ENCODE measurements around the gene TIMM17B.

The TIMM17B gene

GRCh38 chrX:48910926-48911411, 13.4 kb upstream of the TIMM17B start:
- H2BK12ac ChIP-seq (ENCODE audit: low read length in 2 of 2) = no peak overlapping the region
- H3K4me1 ChIP-seq (ENCODE audit: control insufficient read depth, insufficient read depth, low read depth, low read length) = peaks cover 7% of the 10 kb centered on the region
- peak overlapping the region; percentile 82 to 88 for H3K4me3 ChIP-seq (ENCODE audit: insufficient read depth in 1 of 2, low read depth in 1 of 2, low read length in 2 of 2)
- H2BK5ac ChIP-seq (ENCODE audit: low read depth, low read length, poor library complexity, severe bottlenecking) = no peak overlapping the region
- WGBS = 9% methylated on average over 12 of the region's 12 CpGs
- peak overlapping the region; percentile 23 for H2BK15ac ChIP-seq (ENCODE audit: low read depth, poor library complexity, severe bottlenecking)
- H2BK120ac ChIP-seq (ENCODE audit: low read depth, low read length) = peak overlapping the region; percentile 5
- H3K9ac ChIP-seq (ENCODE audit: low read length) = peak overlapping the region; percentile 93
- peak overlapping the region; percentile 82 for H4K8ac ChIP-seq (ENCODE audit: low read length)
- DNase-seq = no peak
- H3K18ac ChIP-seq (ENCODE audit: low read depth in 1 of 2, low read length in 2 of 2) = peak overlapping the region in 1 of 2 experiments; percentile 70
- no peak overlapping the region for H3K14ac ChIP-seq (ENCODE audit: low read length in 2 of 2)
- peaks cover 27 to 36% of the 10 kb centered on the region in 2 experiments for H3K36me3 ChIP-seq (ENCODE audit: control insufficient read depth in 1 of 2, insufficient read depth in 2 of 2, low read depth in 1 of 2, low read length in 2 of 2)
- peaks cover 3% of the 10 kb centered on the region for H3K9me3 ChIP-seq (ENCODE audit: control insufficient read depth, low read length)
- H3K79me1 ChIP-seq (replicated peaks; ENCODE audit: low read length, poor library complexity, severe bottlenecking) = peaks cover 16% of the 10 kb centered on the region
- H3K4ac ChIP-seq (ENCODE audit: low read depth in 1 of 2, low read length in 2 of 2) = peak overlapping the region in 1 of 2 experiments; percentile 65
- peak overlapping the region; percentile 58 for H3K27ac ChIP-seq (ENCODE audit: low read length, poor library complexity, severe bottlenecking)
- H2AK5ac ChIP-seq (ENCODE audit: low read length, severe bottlenecking) = no peak overlapping the region
- H2AFZ ChIP-seq (ENCODE audit: low read depth, low read length) = no peak overlapping the region
- peaks cover 0 to 3% of the 10 kb centered on the region in 2 experiments for H3K27me3 ChIP-seq (ENCODE audit: control insufficient read depth in 1 of 2, insufficient read depth in 1 of 2, low read length in 2 of 2)
- H3K4me2 ChIP-seq (ENCODE audit: low read length, poor library complexity, severe bottlenecking) = peak overlapping the region; percentile 33
- H4K91ac ChIP-seq (ENCODE audit: low read length) = peak overlapping the region; percentile 83
- H3K23ac ChIP-seq (ENCODE audit: low read length in 2 of 2) = no peak overlapping the region

GRCh38 chrX:48909703-48910294, 12.2 kb upstream of the TIMM17B start:
- no peak overlapping the region for H3K4ac ChIP-seq (ENCODE audit: low read depth in 1 of 2, low read length in 2 of 2)
- H2BK15ac ChIP-seq (ENCODE audit: low read depth, poor library complexity, severe bottlenecking) = no peak overlapping the region
- H2BK120ac ChIP-seq (ENCODE audit: low read depth, low read length) = no peak overlapping the region
- H3K27ac ChIP-seq (ENCODE audit: low read length, poor library complexity, severe bottlenecking) = no peak overlapping the region
- H3K9ac ChIP-seq (ENCODE audit: low read length) = peak overlapping the region; percentile 93
- over 99% methylated on average over 9 of the region's 17 CpGs for WGBS
- H3K9me3 ChIP-seq (ENCODE audit: control insufficient read depth, low read length) = peaks cover 3% of the 10 kb centered on the region
- H2AFZ ChIP-seq (ENCODE audit: low read depth, low read length) = no peak overlapping the region
- H3K36me3 ChIP-seq (ENCODE audit: control insufficient read depth in 1 of 2, insufficient read depth in 2 of 2, low read depth in 1 of 2, low read length in 2 of 2) = peaks cover 28 to 36% of the 10 kb centered on the region in 2 experiments
- no peaks in the 10 kb centered on the region for H3K27me3 ChIP-seq (ENCODE audit: control insufficient read depth in 1 of 2, insufficient read depth in 1 of 2, low read length in 2 of 2)
- H3K18ac ChIP-seq (ENCODE audit: low read depth in 1 of 2, low read length in 2 of 2) = no peak overlapping the region
- no peak overlapping the region for H2BK12ac ChIP-seq (ENCODE audit: low read length in 2 of 2)
- no peak overlapping the region for H2BK5ac ChIP-seq (ENCODE audit: low read depth, low read length, poor library complexity, severe bottlenecking)
- H3K79me1 ChIP-seq (replicated peaks; ENCODE audit: low read length, poor library complexity, severe bottlenecking) = peaks cover 10% of the 10 kb centered on the region
- H4K8ac ChIP-seq (ENCODE audit: low read length) = peak overlapping the region; percentile 1
- peaks cover 7% of the 10 kb centered on the region for H3K4me1 ChIP-seq (ENCODE audit: control insufficient read depth, insufficient read depth, low read depth, low read length)
- H3K4me2 ChIP-seq (ENCODE audit: low read length, poor library complexity, severe bottlenecking) = peak overlapping the region; percentile 33
- H3K4me3 ChIP-seq (ENCODE audit: insufficient read depth in 1 of 2, low read depth in 1 of 2, low read length in 2 of 2) = peak overlapping the region in 1 of 2 experiments; percentile 88
- H2AK5ac ChIP-seq (ENCODE audit: low read length, severe bottlenecking) = no peak overlapping the region
- H3K14ac ChIP-seq (ENCODE audit: low read length in 2 of 2) = no peak overlapping the region
- H4K91ac ChIP-seq (ENCODE audit: low read length) = no peak overlapping the region
- DNase-seq = no peak
- H3K23ac ChIP-seq (ENCODE audit: low read length in 2 of 2) = no peak overlapping the region

GRCh38 chrX:48908600-48908999, 11.0 kb upstream of the TIMM17B start:
- peaks cover 3% of the 10 kb centered on the region for H3K9me3 ChIP-seq (ENCODE audit: control insufficient read depth, low read length)
- no peak overlapping the region for H2AFZ ChIP-seq (ENCODE audit: low read depth, low read length)
- no peak overlapping the region for H3K4ac ChIP-seq (ENCODE audit: low read depth in 1 of 2, low read length in 2 of 2)
- H3K14ac ChIP-seq (ENCODE audit: low read length in 2 of 2) = no peak overlapping the region
- no peak overlapping the region for H2BK120ac ChIP-seq (ENCODE audit: low read depth, low read length)
- no peaks in the 10 kb centered on the region for H3K27me3 ChIP-seq (ENCODE audit: control insufficient read depth in 1 of 2, insufficient read depth in 1 of 2, low read length in 2 of 2)
- H3K9ac ChIP-seq (ENCODE audit: low read length) = no peak overlapping the region
- H4K91ac ChIP-seq (ENCODE audit: low read length) = no peak overlapping the region
- no peak overlapping the region for H2BK5ac ChIP-seq (ENCODE audit: low read depth, low read length, poor library complexity, severe bottlenecking)
- H3K4me3 ChIP-seq (ENCODE audit: insufficient read depth in 1 of 2, low read depth in 1 of 2, low read length in 2 of 2) = no peak overlapping the region
- H3K27ac ChIP-seq (ENCODE audit: low read length, poor library complexity, severe bottlenecking) = no peak overlapping the region
- H3K4me2 ChIP-seq (ENCODE audit: low read length, poor library complexity, severe bottlenecking) = no peak overlapping the region
- no CpG with 5 or more reads among the region's 1 CpG for WGBS
- H3K4me1 ChIP-seq (ENCODE audit: control insufficient read depth, insufficient read depth, low read depth, low read length) = peaks cover 7% of the 10 kb centered on the region
- H3K18ac ChIP-seq (ENCODE audit: low read depth in 1 of 2, low read length in 2 of 2) = no peak overlapping the region
- no peak overlapping the region for H2BK12ac ChIP-seq (ENCODE audit: low read length in 2 of 2)
- H2AK5ac ChIP-seq (ENCODE audit: low read length, severe bottlenecking) = no peak overlapping the region
- H3K79me1 ChIP-seq (replicated peaks; ENCODE audit: low read length, poor library complexity, severe bottlenecking) = peaks cover 5% of the 10 kb centered on the region
- no peak overlapping the region for H3K23ac ChIP-seq (ENCODE audit: low read length in 2 of 2)
- H3K36me3 ChIP-seq (ENCODE audit: control insufficient read depth in 1 of 2, insufficient read depth in 2 of 2, low read depth in 1 of 2, low read length in 2 of 2) = peaks cover 31 to 38% of the 10 kb centered on the region in 2 experiments
- H4K8ac ChIP-seq (ENCODE audit: low read length) = no peak overlapping the region
- DNase-seq = no peak
- no peak overlapping the region for H2BK15ac ChIP-seq (ENCODE audit: low read depth, poor library complexity, severe bottlenecking)

GRCh38 chrX:48905090-48905790, 7.7 kb upstream of the TIMM17B start:
- Histone ChIP-seq H3K9me3 (ENCODE audit: control insufficient read depth, low read length) (no peaks in the 10 kb centered on the region), H3K4ac (ENCODE audit: low read depth in 1 of 2, low read length in 2 of 2) (no peak overlapping the region), H3K4me3 (ENCODE audit: insufficient read depth in 1 of 2, low read depth in 1 of 2, low read length in 2 of 2) (no peak overlapping the region), H2BK5ac (ENCODE audit: low read depth, low read length, poor library complexity, severe bottlenecking) (no peak overlapping the region), H3K4me1 (ENCODE audit: control insufficient read depth, insufficient read depth, low read depth, low read length) (peaks cover 10% of the 10 kb centered on the region), H2AK5ac (ENCODE audit: low read length, severe bottlenecking) (no peak overlapping the region), H2BK12ac (ENCODE audit: low read length in 2 of 2) (no peak overlapping the region), H3K14ac (ENCODE audit: low read length in 2 of 2) (no peak overlapping the region), H2BK120ac (ENCODE audit: low read depth, low read length) (no peak overlapping the region), H3K4me2 (ENCODE audit: low read length, poor library complexity, severe bottlenecking) (no peak overlapping the region), H3K27ac (ENCODE audit: low read length, poor library complexity, severe bottlenecking) (no peak overlapping the region), H4K8ac (ENCODE audit: low read length) (no peak overlapping the region), H3K36me3 (ENCODE audit: control insufficient read depth in 1 of 2, insufficient read depth in 2 of 2, low read depth in 1 of 2, low read length in 2 of 2) (peaks cover 58 to 65% of the 10 kb centered on the region in 2 experiments), H3K79me1 (replicated peaks; ENCODE audit: low read length, poor library complexity, severe bottlenecking) (peaks cover 8% of the 10 kb centered on the region), H2BK15ac (ENCODE audit: low read depth, poor library complexity, severe bottlenecking) (no peak overlapping the region), H3K18ac (ENCODE audit: low read depth in 1 of 2, low read length in 2 of 2) (no peak overlapping the region), H3K9ac (ENCODE audit: low read length) (no peak overlapping the region), H4K91ac (ENCODE audit: low read length) (no peak overlapping the region), H3K23ac (ENCODE audit: low read length in 2 of 2) (no peak overlapping the region), H2AFZ (ENCODE audit: low read depth, low read length) (no peak overlapping the region), H3K27me3 (ENCODE audit: control insufficient read depth in 1 of 2, insufficient read depth in 1 of 2, low read length in 2 of 2) (no peaks in the 10 kb centered on the region)
- WGBS = 96% methylated on average over 20 of the region's 20 CpGs
- no peak for DNase-seq
